Stimulated activated naive CD4-positive, alpha-beta T cell (primary cell): ENCODE results near the gene LCMT1.
A peak's percentile ranks its signal among the peaks of the same experiment; 100 is the strongest.
"Not testable (repeated sequence)": the region's sequence is repeated elsewhere in the genome, so short reads cannot be mapped to it uniquely, and the experiment has no call there.

ENCODE experiments used
- DNase-seq, 6 experiments: peaks; one replicate each; lab custom pipeline; 2025; lab: John Stamatoyannopoulos, UW

The LCMT1 gene

DNA sequence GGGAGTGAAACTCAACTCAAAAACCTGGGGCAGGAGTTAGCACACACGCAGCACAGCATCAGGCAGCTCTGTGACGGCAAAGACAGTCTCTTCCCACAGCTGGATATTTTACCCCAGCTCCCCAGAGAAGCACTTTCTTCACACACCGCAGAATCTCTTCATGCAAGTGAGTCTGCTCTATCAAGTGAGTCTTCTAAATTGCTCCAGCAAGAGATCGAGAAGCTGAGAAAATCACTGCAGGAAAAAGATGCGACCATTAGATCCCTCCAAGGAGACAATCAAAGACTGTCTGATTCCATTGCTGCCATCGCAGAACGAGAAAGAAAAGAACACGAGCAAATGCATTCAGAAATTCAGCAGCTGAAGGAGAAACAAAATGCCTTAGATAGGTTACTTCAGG, 16.9 kb upstream of the LCMT1 start:
- no peak for DNase-seq

DNA sequence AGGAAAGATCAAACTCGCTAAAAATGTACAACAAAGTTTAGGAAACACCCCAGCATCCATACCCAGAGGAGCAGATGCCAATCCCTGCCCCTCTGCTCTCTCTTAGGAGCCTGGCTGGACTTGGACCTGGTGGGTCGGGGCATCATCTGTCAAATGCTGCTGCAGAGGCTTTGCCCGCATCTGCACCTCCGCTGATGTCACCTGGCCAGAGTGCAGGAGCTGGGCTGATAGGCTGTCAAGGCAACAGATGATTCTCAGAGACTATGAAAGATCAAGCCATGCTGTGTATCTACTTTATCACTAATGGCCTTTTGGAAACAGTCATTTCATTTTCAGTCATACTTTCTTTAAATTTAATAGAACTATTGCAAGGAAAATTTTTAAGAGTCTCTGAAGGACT, 15.9 kb upstream of the LCMT1 start:
- no peak for DNase-seq

DNA sequence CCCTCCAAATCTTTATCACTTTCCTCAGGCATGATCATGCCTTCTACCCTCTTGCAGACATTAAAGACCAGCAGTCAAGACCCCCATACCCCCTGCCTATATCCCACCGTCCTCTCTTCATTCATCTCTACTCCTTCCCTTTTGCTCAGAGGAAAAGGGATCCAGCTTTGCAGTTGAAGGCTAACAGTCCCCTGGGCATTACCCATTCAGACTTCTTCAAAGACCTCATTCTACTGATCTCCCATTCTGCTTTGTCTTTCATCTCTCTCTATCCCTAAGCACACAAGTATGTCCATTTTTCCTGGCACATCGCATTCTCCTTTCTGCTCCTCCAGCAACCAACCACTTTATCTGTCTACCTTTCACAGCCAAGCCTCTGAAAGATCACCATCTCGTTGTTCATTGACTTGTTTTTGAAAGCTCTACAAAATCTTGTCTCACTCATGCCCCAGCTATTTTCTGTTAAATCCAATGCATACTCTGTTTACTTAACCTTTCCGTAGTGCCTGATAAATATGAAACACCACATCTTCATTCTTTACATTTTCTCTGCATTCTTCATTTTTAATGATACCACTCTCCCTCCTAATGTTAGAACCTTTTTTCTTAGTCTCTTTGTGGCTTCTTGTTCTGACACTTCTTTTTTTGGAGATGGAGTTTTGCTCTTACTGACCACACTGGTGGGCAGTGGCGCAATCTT, 14.1 kb upstream of the LCMT1 start:
- DNase-seq = no peak

DNA sequence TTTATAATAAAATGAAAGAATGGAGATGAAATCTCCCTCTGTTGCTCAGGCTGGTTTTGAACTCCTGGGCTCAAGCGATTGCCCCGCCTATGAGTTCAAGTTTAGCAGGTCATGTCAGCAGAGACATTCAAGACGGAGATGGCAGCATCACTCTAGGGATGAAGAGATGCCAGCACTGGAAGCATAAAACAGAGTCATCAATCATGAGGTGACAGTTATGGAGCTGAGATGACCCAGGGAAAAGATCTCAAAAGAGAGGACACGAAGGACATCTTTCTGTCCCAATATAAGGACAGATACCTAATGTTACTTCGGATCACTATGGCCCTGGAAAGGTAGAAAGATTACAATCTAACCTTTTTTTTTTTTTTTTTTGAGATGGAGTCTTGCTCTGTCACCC, 11.0 kb upstream of the LCMT1 start:
- no peak for DNase-seq

DNA sequence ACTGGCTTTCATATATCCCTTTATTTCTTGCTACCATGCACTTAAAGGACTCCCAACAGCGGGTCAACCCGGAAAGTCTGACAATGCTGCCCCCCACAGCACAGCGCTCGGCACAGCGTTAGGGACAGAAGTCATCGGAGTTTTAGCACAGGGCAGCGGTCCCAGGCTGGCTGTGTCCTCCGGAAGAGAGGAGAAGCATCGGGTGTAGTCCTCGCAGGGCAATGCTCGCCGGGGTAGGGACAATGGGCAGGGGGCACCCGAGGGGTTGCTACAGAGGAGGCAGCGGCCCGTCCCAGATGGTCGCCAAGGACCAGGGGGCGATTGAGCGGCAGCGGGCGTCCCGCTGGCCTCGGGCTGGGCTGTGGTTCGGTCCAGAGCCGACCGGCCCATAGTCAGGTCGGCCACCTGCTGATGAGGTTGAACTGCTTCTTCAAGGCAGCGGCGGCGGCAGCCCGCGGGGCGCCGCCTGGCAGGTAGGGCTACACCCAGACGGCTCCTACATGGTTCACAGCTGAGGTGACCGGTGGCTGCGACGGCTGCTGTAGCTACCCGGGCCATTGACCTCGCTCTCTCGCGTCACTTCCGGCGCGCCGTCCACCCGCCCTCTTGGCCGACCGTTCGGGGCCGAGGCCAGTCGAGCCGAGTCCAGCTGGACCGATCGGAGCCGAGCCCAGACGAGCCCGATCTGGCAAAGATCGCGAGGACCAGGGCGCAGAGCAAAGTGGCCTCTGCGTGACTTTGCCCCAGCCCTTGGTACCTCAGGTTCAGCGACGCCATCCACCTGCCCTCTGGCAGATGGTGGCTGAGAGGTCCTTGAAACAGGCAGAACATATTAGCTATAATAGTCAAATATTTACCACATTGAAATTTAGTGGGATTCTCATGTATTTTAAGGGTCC, 4.7 kb upstream of the LCMT1 start:
- peak; percentile 11 to 74 (median 48) for DNase-seq

DNA sequence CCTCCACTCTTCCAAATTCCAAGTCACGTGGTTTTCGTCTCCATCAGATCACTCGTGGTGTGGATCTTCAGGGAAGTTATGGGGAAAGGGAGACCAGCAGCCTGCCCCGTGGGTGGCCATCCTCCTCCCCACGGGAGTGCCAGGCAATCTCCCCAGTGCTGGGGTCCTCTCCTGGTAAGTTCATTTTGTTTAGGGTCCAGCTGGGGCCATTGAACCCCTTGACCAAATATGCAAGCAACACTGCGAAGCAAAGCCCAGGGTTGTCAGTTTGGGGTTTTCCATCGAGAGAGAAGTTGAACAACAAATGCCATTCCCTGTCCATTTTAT, 4.1 kb upstream of the LCMT1 start:
- DNase-seq = no peak

DNA sequence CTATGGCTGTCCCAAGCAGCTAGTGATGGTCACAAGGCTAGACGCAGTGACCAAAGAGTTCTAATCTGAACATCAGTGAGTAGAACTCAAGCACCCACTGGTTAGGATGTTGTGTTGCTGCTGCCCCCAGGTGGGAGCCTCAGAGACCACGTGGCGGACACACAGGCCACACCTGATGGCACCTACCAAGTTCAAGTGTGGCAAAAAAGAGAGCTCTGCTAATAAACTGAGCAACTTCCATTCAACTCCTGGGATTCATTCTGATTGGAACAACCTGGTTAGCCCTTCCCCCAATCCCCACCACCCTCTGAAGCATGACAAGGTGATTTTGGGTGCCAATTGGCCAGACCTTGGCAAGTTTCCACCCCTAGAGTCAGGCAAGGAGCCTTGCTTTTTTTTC, 3.5 kb upstream of the LCMT1 start:
- peak; percentile 1 to 61 (median 40) for DNase-seq

DNA sequence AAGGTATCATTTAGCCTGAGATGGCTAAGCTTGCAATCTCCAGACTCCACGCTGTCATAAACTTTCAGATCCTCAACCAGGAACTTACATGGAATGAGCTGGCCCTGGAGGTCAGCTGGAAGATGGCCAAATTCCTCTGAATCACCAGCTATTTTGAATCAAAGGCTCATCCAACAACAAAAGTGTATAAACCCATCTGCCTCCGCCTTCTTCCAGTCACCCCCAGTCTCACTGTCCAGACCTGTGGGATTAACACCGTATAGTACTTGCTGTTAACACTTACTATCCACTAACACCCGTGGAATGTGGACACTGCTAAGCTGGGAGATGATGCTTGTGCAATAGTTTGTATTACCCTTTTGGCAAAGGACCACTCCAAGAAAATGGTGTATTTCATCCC, 1.9 kb upstream of the LCMT1 start:
- DNase-seq = no peak

DNA sequence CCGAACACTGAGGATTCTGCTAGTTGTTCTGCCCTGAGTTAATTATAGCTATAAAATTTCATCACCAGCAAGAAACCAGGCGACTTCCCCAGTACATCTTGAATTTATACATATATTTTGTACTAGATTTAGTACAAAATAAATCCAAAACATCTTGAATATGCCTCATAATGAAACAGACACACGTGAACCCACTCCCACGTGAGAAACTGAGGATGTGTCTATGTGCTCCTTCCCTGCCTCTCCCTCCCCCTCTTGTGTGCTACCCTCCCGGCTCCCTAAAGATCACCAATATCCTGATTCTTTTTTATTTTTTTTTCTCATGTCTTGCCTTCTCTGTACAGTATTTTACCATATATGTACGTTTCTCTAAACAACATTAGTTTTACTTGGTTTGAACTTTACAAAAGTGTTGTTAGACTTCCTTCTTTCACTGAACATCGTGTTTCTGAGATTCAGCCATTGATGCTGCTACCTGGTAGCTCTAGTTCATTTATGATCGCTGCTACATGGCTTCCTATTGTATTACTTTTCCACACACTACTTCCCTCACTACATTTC, 1.1 kb upstream of the LCMT1 start:
- DNase-seq = peak in 1 of 6 experiments; percentile 41

DNA sequence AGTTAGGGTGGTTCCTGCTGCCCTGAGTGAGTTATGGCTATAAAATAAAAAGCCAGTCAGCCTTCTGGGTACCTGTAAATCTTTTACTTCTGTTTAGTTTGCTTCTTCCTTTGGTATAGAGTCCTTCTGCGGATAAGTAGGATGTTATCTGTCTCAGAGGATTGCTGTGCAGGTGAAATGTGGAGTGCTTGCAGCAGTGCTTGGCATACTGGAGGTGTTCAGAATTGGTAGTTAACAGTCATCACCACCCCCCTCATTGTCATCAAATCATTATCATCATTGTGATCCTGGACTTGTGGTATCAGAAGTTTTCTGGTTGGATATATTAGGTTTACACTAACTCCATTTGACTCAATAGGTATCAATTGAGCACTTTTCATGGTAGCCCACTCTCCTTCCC, 2.6 kb downstream of the LCMT1 start:
- no peak for DNase-seq

DNA sequence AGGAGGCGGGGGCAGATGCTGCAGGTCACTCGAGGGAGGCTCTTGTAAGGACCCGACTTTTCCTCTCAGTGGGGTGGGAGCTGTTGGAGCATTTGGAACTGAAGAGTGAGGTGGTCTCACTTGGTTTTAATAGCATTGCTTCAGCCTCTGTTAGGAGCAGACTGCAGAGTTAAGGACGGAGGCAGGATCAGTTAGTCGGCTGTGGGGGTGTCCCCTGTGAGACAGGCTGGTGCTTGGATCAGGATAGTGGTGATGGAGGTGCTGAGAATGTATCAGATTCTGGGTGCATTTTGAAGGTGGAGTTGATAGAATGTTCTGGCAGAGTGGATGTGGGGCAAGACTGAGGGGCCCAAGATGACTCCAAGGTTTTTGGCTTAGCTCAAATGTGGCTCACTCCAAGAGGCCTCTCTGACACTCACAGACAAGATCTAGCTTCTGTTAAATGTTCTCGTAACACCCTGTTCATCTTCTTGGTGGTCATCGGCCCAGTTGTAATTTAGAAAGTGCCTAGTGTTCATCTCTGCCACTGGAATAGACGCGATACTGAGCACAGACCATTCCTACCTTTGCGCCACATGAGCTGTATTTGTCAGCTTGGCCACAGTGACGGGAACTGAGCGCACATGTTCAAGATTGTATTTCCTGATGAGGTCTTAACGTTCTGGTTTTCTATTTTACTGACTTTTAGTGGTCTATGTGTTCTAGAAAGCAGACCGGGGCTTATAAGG, 7.5 kb downstream of the LCMT1 start:
- DNase-seq = no peak

DNA sequence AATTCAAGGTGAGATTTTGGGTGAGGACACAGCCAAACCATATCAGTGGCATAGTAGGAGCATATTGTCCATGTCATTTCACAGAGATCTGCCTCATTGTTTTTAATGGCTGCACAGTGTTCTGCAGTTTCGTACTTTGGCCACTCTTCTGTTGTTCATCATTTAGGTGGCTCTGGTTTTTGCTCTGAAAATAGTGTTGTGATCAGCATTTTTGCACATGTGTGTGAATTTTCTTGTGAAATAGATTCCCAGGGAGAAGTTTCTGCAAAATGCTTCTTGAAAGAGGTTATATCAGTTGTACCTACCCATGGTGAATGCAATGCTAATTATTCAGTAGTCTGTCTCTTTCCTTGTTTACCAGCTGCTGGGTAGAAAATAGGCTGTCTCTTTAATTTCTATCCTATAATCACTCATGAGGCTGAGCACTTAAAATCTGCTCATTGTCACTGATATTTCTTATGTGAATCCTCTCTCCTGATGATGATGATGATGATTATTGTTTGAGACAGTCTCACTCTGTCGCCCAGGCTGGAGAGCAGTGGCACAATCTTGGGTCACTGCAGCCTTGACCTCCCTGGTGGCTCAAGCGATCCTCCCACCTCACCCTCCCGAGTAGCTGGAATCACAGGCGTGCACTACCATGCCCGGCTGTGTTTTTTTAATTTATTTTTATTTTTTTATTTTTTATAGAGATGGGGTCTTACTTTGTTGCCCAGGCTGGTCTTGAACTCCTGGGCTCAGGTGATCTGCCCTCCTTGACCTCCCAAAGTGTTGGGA, 10.5 kb downstream of the LCMT1 start:
- no peak for DNase-seq

DNA sequence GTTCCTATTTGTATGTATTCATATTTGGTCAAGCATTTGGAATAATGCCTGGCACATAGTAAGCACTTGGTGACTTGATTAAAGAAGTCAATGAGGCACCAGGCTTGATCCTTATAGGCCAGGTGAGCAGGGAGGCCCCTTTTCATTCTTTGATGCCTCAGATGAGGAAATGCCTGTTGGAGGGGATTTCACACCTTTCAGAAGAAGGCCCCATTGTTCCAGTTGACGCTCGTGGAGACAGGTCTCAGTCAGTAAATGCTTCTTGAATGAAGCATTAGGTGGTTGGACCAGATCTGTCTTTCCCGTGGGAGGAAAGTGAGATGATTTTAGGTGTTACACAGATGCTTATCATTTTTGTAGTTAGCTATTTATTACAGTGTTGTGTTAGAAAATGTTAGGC, 13.0 kb downstream of the LCMT1 start:
- DNase-seq = no peak

DNA sequence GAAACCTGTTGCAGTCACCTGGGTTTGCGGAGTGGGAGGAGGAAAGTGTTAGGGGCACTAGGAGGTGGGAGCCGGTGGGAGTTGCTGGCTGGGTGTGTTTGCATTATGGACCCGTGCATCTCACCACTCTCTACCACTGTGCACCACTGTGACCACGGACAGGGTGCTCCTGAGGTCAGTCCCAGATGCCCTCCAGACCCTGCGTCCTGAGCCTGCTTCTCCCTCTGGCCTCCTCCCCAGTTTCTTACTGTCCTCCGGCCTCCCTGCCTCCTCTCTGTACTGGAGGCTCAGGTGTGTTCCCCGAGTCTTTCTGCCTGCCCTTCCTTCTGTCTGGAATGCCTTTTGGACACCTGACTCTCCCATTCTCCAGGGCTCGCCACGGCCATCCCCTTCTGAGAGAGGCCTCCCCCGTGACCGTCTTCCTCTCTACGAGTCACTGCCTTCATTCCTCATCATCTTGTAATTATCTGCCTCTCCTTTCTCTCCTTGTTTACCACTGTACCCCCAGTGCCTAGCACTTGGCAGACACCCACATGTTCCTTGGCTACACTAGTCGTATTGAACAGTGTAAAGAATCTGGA, 14.6 kb downstream of the LCMT1 start:
- DNase-seq = not testable (repeated sequence)

DNA sequence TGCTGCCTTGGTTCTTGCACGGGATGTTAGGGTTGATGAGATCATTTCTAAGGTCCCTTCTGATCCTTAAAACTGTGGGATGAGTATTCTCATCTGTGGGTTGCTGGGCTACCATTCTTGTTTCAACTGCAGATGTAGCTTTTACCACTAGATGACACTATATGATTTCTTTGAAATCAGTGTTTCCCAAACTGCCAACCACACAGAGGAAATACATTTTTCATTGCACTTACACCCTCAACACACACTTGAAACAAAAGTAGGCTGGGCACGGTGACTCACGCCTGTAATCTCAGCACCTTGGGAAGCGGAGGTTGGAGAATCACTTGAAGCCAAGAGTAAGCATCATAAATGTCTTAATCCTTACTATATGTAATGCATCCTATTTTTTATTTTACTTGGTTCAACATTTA, 15.3 kb downstream of the LCMT1 start:
- DNase-seq = peak in 3 of 6 experiments; percentile 18 to 31 (median 19)

DNA sequence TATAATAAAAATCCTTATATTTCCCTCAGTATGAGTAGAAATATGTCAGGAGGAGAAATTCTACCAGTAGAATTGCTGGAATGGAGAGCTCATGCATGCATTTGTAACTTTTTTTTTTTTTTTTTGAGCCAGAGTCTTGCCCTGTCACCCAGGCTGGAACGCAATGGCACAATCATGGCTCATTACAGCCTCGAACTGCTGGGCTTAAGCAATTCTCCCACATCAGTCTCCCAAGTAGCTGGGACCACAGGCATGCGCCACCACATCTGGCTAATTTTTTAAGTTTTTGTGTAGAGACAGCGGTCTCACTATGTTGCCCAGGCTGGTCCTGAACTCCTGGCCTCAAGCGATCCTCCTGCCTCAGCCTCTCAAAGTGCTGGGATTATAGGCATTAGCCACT, 21.2 kb downstream of the LCMT1 start:
- DNase-seq = not testable (repeated sequence)

DNA sequence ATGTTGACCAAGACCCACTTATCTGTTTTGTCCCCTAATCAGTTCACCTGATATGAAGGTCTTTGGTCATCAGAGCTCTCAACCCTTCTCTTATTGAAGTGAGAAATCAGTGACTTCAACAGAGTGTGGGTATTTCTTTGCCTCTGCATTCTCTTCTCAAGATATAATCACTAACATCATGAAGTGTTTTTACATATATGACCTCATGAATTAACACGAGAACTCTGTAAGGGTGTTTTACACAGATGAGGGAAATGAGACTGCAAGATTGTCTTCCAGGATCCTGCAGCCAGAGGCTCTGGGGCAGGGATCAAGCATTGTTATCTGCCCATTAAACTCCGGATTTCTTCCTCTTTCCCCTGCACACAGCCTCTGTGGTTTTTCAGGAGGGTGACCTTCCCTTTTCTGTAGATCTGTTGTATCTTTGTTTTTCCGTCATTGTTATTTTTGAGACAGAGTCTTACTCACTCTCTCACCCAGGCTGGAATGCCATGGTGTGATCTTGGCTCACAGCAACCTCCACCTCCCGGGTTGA, 22.7 kb downstream of the LCMT1 start:
- no peak for DNase-seq

DNA sequence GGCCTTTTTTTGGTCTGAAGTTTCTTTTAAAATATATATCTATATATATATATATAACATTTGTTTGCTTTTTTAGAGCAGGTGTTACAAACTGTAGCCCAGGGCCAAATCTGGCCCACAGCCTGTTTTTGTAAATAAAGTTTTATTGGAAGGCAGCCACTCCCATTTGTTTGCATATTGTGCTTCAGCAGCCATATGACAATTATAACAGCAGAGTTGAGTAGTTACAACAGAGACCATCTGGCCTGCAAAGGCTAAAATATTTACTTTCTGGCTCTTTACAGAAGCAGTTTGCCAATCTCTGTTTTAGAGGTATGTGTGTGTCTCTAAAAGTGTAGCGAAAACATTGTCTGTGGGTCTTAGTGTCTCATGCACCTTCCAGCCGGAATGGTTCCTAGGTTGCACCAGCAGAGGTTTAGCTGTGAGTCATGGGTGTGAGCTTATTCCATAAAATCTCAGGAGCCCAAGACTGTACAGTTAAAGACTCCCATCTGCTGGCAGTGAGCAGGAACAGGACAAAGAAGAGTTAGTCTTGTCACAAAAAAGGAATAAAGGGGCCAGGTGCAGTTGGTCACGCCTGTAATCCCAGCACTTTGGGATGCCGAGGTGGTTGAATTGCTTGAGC, 23.8 kb downstream of the LCMT1 start:
- no peak for DNase-seq

DNA sequence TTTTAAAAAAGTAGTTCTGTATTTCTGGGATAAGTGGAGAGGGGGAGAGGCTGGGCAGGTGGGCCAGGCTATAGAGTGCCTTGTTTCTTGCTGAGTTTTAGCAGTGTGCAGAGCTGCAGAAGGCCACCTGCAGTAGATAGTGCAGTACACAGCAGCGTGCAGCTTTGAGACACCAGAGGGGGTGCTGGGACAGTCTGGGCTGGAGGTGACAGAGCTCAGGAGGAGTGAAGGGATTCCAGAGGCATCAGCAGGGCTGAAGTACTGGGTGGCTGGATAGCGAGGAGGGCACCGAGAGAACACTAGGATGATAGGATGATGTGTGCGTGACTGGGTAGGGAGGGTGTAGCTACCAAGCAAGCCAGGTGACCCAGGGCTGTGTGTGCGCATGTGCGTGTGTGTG, 26.6 kb downstream of the LCMT1 start:
- DNase-seq = no peak

DNA sequence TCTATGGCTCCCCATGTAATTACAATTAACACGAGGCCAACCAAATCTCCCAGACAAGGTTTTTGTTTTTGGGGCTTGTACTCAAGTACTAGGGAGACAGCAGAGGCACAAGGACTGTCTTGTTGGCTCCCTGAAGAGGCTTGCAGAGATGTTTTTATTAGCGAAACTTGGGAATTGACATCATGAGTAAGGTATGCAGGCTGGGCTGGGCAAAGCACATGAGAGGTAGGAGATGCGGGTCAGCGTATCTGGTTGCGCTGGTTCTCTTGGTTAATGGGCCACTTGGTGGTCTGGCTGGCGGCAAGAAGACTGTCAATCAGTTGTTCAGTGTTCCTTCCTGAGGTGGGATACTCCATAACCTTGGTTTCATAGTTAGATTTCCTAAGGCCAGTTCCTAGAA, 28.9 kb downstream of the LCMT1 start:
- DNase-seq = no peak

DNA sequence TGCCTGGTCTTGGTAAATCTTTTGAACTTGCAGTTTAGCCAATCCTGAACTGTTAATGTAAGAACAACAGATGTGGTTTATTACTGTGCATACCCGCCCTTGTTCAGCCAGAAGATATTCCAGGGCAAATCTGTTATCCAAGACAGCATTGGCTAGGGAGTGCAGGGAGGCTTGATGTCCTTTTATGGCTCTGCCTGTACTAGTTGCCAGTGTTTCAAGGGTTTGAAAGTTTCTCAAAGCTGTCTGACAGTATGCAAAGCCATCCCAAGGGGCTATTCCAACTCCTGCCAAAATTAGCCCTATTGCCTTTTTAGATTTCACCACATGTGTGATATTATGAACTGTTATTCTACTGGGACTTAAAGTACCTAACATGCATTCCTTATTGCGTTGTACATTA, 30.1 kb downstream of the LCMT1 start:
- DNase-seq = no peak
